GM12878 (cell line): Measurements from ENCODE around the gene TFCP2. TPM values are rescaled to one million over a fixed set of nuclear protein-coding genes. Genes with fewer than 3 reads are reported as not detected.

ENCODE experiments used
- ATAC-seq: fragments of 200-7000 bp; cut with Tn5 transposase; 3 replicates; pipeline ENCODE4 v1.9.1; 2020; ENCODE audit warnings: mild to moderate bottlenecking, moderate library complexity
- BruUV-seq: library from RNA; stranded (reverse); fragments of 400-500 nt; replicated peaks from 2 replicates; lab custom pipeline; 2021; lab: Mats Ljungman, UMichigan
- CTCF ChIA-PET: fragments of 300-600 bp; sonication (Branson Sonifier 250); formaldehyde crosslinking; extraction: SDS; loops from one replicate; lab custom pipeline; 2021; ENCODE audit warnings: inconsistent platforms; lab: Yijun Ruan, JAX
- POLR2A ChIA-PET: fragments of 350-600 bp; formaldehyde crosslinking; extraction: SDS; loops from one replicate; lab custom pipeline; 2021; ENCODE audit warnings: inconsistent platforms; lab: Charles Lee
- RAD21 ChIA-PET: fragments of 300-600 bp; sonication (Branson Sonifier 250); formaldehyde crosslinking; loops from one replicate; lab custom pipeline; 2023; ENCODE audit warnings: antibody characterized with exemption; ENCODE audit not compliant: unreplicated experiment; lab: Charles Lee
- SMC1A ChIA-PET: fragments of 300-600 bp; sonication (Branson Sonifier 250); formaldehyde crosslinking; loops from one replicate; lab custom pipeline; 2023; ENCODE audit not compliant: unreplicated experiment, uncharacterized antibody; lab: Charles Lee
- DNase-seq: peaks from one replicate; pipeline ENCODE4 v3.0.0-alpha.2; 2011; ENCODE audit warnings: low read depth, low spot score
- FAIRE-seq: peaks from 3 replicates; lab custom pipeline; 2011; peaks lifted over from hg19 to GRCh38; lab: Jason Lieb, UNC
- H2AFZ ChIP-seq: 2 replicates; pipeline ENCODE4 v1.6.0; 2011; ENCODE audit warnings: low read depth, low read length, control low read depth; ENCODE audit not compliant: control insufficient read depth
- H3K27ac ChIP-seq: 2 replicates; pipeline ENCODE4 v1.5.1; 2011; ENCODE audit warnings: control low read depth; ENCODE audit not compliant: control insufficient read depth, insufficient read depth
- H3K27me3 ChIP-seq, 2 experiments: replicated peaks in 1 of 2; 2 replicates each; pipeline versions ENCODE4 v1.6.0 to v1.6.1; 2011; ENCODE audit warnings: low read length in 1 of 2; ENCODE audit not compliant: control insufficient read depth in 2 of 2, insufficient read depth in 2 of 2
- H3K36me3 ChIP-seq, 2 experiments: 2 replicates each; pipeline ENCODE4 v1.5.1; 2011; ENCODE audit warnings: low read length in 1 of 2; ENCODE audit not compliant: control insufficient read depth in 2 of 2, insufficient read depth in 2 of 2
- H3K4me1 ChIP-seq: 2 replicates; pipeline ENCODE4 v1.6.1; 2011; ENCODE audit warnings: mild to moderate bottlenecking, low read length, moderate library complexity, mixed read lengths; ENCODE audit not compliant: control insufficient read depth, insufficient read depth
- H3K4me2 ChIP-seq: 2 replicates; pipeline ENCODE4 v1.6.0; 2011; ENCODE audit warnings: control low read depth; ENCODE audit not compliant: control insufficient read depth, insufficient read depth
- H3K4me3 ChIP-seq: fragments of 200-600 bp; sonication (generic); 2 replicates; pipeline ENCODE4 v1.5.1; 2016
- H3K79me2 ChIP-seq: 2 replicates; pipeline ENCODE4 v1.6.0; 2011; ENCODE audit warnings: low read length; ENCODE audit not compliant: control insufficient read depth, insufficient read depth
- H3K9ac ChIP-seq: 2 replicates; pipeline ENCODE4 v1.8.0; 2011; ENCODE audit warnings: low read length, control low read depth, mixed read lengths; ENCODE audit not compliant: control insufficient read depth, insufficient read depth
- H3K9me3 ChIP-seq: replicated peaks from 3 replicates; pipeline ENCODE4 v1.5.1; 2011; ENCODE audit warnings: mild to moderate bottlenecking, low read length; ENCODE audit not compliant: control insufficient read depth, insufficient read depth
- H4K20me1 ChIP-seq: 2 replicates; pipeline ENCODE4 v1.6.0; 2011; ENCODE audit not compliant: control insufficient read depth, insufficient read depth
- ATF3 ChIP-seq: IDR thresholded peaks from 2 replicates; pipeline ENCODE4 v1.6.1; 2011; ENCODE audit warnings: low read depth, mild to moderate bottlenecking, low read length, moderate library complexity, borderline replicate concordance; ENCODE audit errors: extremely low read depth
- E4F1 ChIP-seq: fragments of 450-650 bp; IDR thresholded peaks from 2 replicates; pipeline ENCODE4 v1.6.1; 2018; ENCODE audit warnings: borderline replicate concordance, mild to moderate bottlenecking; ENCODE audit not compliant: partially characterized antibody
- FOXM1 ChIP-seq: IDR thresholded peaks from 2 replicates; pipeline ENCODE4 v1.6.1; 2012; ENCODE audit warnings: low read depth, mild to moderate bottlenecking, inconsistent platforms, low read length, moderate library complexity
- KLF5 ChIP-seq: fragments of 450-650 bp; IDR thresholded peaks from 2 replicates; pipeline ENCODE4 v1.6.1; 2014; ENCODE audit warnings: mild to moderate bottlenecking; ENCODE audit not compliant: partially characterized antibody
- NFYB ChIP-seq: IDR thresholded peaks from 2 replicates; pipeline ENCODE4 v1.6.1; 2011; ENCODE audit warnings: low read depth, mild to moderate bottlenecking, low read length, improper control_type of control experiment, moderate library complexity; ENCODE audit not compliant: insufficient read depth
- PKNOX1 ChIP-seq: fragments of 450-650 bp; IDR thresholded peaks from 2 replicates; pipeline ENCODE4 v1.6.1; 2016; ENCODE audit warnings: mild to moderate bottlenecking
- WGBS: methylation state at CpG from one replicate; pipeline ENCODE4 v1.1.6; 2016; ENCODE audit warnings: low lambda C conversion rate; ENCODE audit not compliant: insufficient replicate concordance, insufficient coverage; ENCODE audit errors: missing lambda C conversion rate; 5-methylcytosine and 5-hydroxymethylcytosine counted together
- in situ Hi-C: fragments of 300-500 bp; cut with MboI; formaldehyde crosslinking; loops from 9 replicates; pipeline ENCODE4 v1.14.3; 2018; ENCODE audit warnings: mixed read lengths
- intact Hi-C: fragments of 100-400 bp; cut with micrococcal nuclease; formaldehyde crosslinking; loops from one replicate; pipeline ENCODE4 v1.14.2; 2022; ENCODE audit not compliant: unreplicated experiment
- polyA plus RNA-seq, 11 experiments: library from polyadenylated mRNA; depleted of rRNA in 4 of 11; unstranded in 6 of 11; stranded (reverse) in 5 of 11; fragments of >200 nt; fragmentation: Nextera tagmentation in 4 of 11; fragmentation: Illumina TruSeq in 1 of 11; extraction: Ambion mirVana in 4 of 11; extraction: Trizol in 1 of 11; gene quantifications; 1 replicate in 1 of 11; 2 replicates in 10 of 11; pipeline versions ENCODE4 v1.2.1 to v1.2.3, GENCODE V29; 2011 to 2016; ENCODE audit warnings: inconsistent platforms in 2 of 11, missing spikeins in 2 of 11, low read depth in 1 of 11
- total RNA-seq, 4 experiments: library from RNA; depleted of rRNA in 3 of 4; stranded (reverse); fragments of >200 nt in 3 of 4; fragmentation: Illumina TruSeq in 1 of 4; extraction: Trizol in 1 of 4; gene quantifications; 2 replicates each; pipeline versions ENCODE4 v1.2.1 to v1.2.3, GENCODE V29; 2013 to 2021
- TF ChIP-seq, protein P1 (sequence below): fragments of 450-650 bp; IDR thresholded peaks from 2 replicates; pipeline ENCODE4 v1.6.1; 2017; ENCODE audit warnings: mild to moderate bottlenecking, moderate library complexity

TFCP2 gene
- total and polyA plus RNA-seq, 10 of the 15 experiments (the other 5 are each of a cell fraction or from before 2014, with no cell fraction given): 5.8 to 29.7 (median 14.2) TPM

DNA sequence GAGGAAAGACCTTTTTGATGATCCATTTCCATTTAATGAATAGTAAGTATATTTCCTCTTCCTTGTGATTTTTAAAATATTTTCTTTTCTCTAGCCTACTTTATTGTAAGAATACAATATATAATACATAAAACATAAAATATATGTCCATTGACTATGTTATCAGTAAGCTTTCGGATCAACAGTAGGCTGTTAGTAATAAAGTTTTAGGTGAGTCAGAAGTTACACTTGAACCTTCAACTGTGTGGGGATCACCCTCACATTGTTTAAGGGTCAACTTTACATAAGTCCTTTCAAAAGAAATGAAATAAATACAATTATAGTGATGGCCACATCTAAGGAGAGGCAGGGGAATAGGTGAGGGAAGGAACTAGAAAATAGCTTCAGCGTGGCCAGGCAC, 5.0 kb upstream of the TFCP2 start:
- 6% methylated on average over 2 of the region's 2 CpGs for WGBS
- ChIA-PET CTCF (interaction anchor here (0.6 kb wide), 1 partner anchor 847 kb away, joined by 3 read pairs; no protein-coding TSS in a partner anchor), SMC1A (interaction anchor here (1.8 kb wide), 1 partner anchor 11 kb away, joined by 11 read pairs; no protein-coding TSS in a partner anchor), RAD21 (no interaction called here), POLR2A (interaction anchor here (0.7 kb wide), 1 partner anchor 11 kb away, joined by 3 read pairs; no protein-coding TSS in a partner anchor)
- Histone ChIP-seq H2AFZ (no peak overlapping the region), H3K36me3 (no peaks in the 10 kb centered on the region), H3K4me3 (no peak overlapping the region), H3K27me3 (no peaks in the 10 kb centered on the region), H3K9ac (no peak overlapping the region), H3K27ac (no peak overlapping the region), H3K9me3 (no peaks in the 10 kb centered on the region), H3K79me2 (peaks cover under 1% of the 10 kb centered on the region), H4K20me1 (no peaks in the 10 kb centered on the region), H3K4me2 (no peak overlapping the region), H3K4me1 (no peaks in the 10 kb centered on the region; the same call in 1 of the 2 replicates)
- in situ Hi-C loops: no loop called here
- BruUV-seq: no TSS peak
- ATAC-seq: no peak
- no peak for TF ChIP-seq NFYB
- TF ChIP-seq FOXM1: no peak
- no peak for TF ChIP-seq ATF3
- TF ChIP-seq E4F1: no peak
- TF ChIP-seq KLF5: no peak
- TF ChIP-seq, protein P1, sequence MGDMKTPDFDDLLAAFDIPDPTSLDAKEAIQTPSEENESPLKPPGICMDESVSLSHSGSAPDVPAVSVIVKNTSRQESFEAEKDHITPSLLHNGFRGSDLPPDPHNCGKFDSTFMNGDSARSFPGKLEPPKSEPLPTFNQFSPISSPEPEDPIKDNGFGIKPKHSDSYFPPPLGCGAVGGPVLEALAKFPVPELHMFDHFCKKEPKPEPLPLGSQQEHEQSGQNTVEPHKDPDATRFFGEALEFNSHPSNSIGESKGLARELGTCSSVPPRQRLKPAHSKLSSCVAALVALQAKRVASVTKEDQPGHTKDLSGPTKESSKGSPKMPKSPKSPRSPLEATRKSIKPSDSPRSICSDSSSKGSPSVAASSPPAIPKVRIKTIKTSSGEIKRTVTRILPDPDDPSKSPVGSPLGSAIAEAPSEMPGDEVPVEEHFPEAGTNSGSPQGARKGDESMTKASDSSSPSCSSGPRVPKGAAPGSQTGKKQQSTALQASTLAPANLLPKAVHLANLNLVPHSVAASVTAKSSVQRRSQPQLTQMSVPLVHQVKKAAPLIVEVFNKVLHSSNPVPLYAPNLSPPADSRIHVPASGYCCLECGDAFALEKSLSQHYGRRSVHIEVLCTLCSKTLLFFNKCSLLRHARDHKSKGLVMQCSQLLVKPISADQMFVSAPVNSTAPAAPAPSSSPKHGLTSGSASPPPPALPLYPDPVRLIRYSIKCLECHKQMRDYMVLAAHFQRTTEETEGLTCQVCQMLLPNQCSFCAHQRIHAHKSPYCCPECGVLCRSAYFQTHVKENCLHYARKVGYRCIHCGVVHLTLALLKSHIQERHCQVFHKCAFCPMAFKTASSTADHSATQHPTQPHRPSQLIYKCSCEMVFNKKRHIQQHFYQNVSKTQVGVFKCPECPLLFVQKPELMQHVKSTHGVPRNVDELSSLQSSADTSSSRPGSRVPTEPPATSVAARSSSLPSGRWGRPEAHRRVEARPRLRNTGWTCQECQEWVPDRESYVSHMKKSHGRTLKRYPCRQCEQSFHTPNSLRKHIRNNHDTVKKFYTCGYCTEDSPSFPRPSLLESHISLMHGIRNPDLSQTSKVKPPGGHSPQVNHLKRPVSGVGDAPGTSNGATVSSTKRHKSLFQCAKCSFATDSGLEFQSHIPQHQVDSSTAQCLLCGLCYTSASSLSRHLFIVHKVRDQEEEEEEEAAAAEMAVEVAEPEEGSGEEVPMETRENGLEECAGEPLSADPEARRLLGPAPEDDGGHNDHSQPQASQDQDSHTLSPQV: no peak
- TF ChIP-seq PKNOX1: no peak
- no peak for DNase-seq
- intact Hi-C loops: no loop called here
- no peak for FAIRE-seq
